SU-DHL-6 (cell line): Measurements from ENCODE around the gene ADD1.

Experiments
- H2AFZ ChIP-seq: fragments of 200-600 bp; sonication (generic); 2 replicates; pipeline ENCODE4 v1.6.1; 2014; ENCODE audit warnings: low read depth, mild to moderate bottlenecking, moderate library complexity, mixed read lengths, antibody characterized with exemption, low read length; ENCODE audit not compliant: severe bottlenecking
- H3F3A ChIP-seq: fragments of 200-600 bp; shearing (Covaris generic); 2 replicates; pipeline ENCODE4 v1.6.0; 2016; ENCODE audit warnings: antibody characterized with exemption, mild to moderate bottlenecking; ENCODE audit not compliant: insufficient read depth
- H3K27ac ChIP-seq: fragments of 200-600 bp; sonication (generic); 2 replicates; pipeline ENCODE4 v1.5.1; 2016; ENCODE audit warnings: low read depth, mild to moderate bottlenecking, low read length, moderate library complexity, mixed read lengths
- H3K27me3 ChIP-seq: fragments of 200-600 bp; sonication (generic), shearing (Covaris generic); 2 replicates; pipeline ENCODE4 v1.6.0; 2014; ENCODE audit warnings: mild to moderate bottlenecking, low read length
- H3K36me3 ChIP-seq: fragments of 200-600 bp; sonication (generic); 2 replicates; pipeline ENCODE4 v1.6.1; 2014; ENCODE audit warnings: mild to moderate bottlenecking, low read length, mixed read lengths
- H3K4me2 ChIP-seq: fragments of 300-600, 200-600 bp; shearing (Covaris generic), sonication (generic); 2 replicates; pipeline ENCODE4 v1.6.0; 2014; ENCODE audit warnings: low read length, low read depth, mild to moderate bottlenecking; ENCODE audit not compliant: poor library complexity, severe bottlenecking
- H3K4me3 ChIP-seq: fragments of 200-600 bp; sonication (generic); 2 replicates; pipeline ENCODE4 v1.5.1; 2014; ENCODE audit warnings: antibody characterized with exemption, low read length, mild to moderate bottlenecking, mixed read lengths; ENCODE audit not compliant: insufficient read depth, poor library complexity, severe bottlenecking
- H3K79me2 ChIP-seq: fragments of 200-600 bp; sonication (generic); 2 replicates; pipeline ENCODE4 v1.6.1; 2014; ENCODE audit warnings: mild to moderate bottlenecking, low read length, moderate library complexity; ENCODE audit not compliant: insufficient read depth
- H3K9ac ChIP-seq: fragments of 200-600 bp; sonication (generic); 2 replicates; pipeline ENCODE4 v1.7.0; 2014; ENCODE audit warnings: mild to moderate bottlenecking, low read length
- H3K9me2 ChIP-seq: fragments of 200-600 bp; sonication (generic); replicated peaks from 2 replicates; pipeline ENCODE4 v1.6.1; 2014; ENCODE audit warnings: low read length; ENCODE audit not compliant: insufficient read depth
- H3K9me3 ChIP-seq: fragments of 200-600 bp; sonication (generic); 2 replicates; pipeline ENCODE4 v1.6.1; 2014; ENCODE audit warnings: low read length, mixed read lengths; ENCODE audit not compliant: insufficient read depth
- H4K20me1 ChIP-seq: fragments of 200-600 bp; sonication (generic); 2 replicates; pipeline ENCODE4 v1.6.1; 2014; ENCODE audit warnings: low read depth, mild to moderate bottlenecking, antibody characterized with exemption, low read length, moderate library complexity, mixed read lengths
- CTCF ChIP-seq: fragments of 200-600 bp; sonication (generic); IDR thresholded peaks from one replicate; pipeline ENCODE4 v1.5.1; 2017; ENCODE audit warnings: antibody characterized with exemption, mild to moderate bottlenecking, low read length, moderate library complexity; ENCODE audit not compliant: insufficient read depth, poor library complexity, severe bottlenecking
- EZH2phosphoT487 ChIP-seq: fragments of 200-600 bp; sonication (generic), shearing (Covaris generic); conservative IDR thresholded peaks from 2 replicates; pipeline ENCODE4 v1.6.1; 2018; ENCODE audit warnings: mild to moderate bottlenecking, antibody characterized with exemption, low read length, moderate library complexity, mixed read lengths

The ADD1 gene

GRCh38 chr4:2886622-2887021 is 43.0 kb downstream of the ADD1 start:
- H3K27me3 ChIP-seq: no peaks in the 10 kb centered on the region
- no peak overlapping the region for H3K9ac ChIP-seq
- H3K4me2 ChIP-seq: no peak overlapping the region
- no peak overlapping the region for H2AFZ ChIP-seq
- H3K9me3 ChIP-seq: no peaks in the 10 kb centered on the region
- no peak overlapping the region for H3K4me3 ChIP-seq
- H4K20me1 ChIP-seq: no peaks in the 10 kb centered on the region
- TF ChIP-seq CTCF (no peak), EZH2phosphoT487 (no peak)
- H3F3A ChIP-seq: no peaks in the 10 kb centered on the region
- no peaks in the 10 kb centered on the region for H3K9me2 ChIP-seq
- no peaks in the 10 kb centered on the region for H3K36me3 ChIP-seq
- no peak overlapping the region for H3K27ac ChIP-seq
- H3K79me2 ChIP-seq: no peaks in the 10 kb centered on the region

GRCh38 chr4:2887343-2887742 is 43.7 kb downstream of the ADD1 start:
- Histone ChIP-seq H3K9ac (no peak overlapping the region), H2AFZ (no peak overlapping the region), H4K20me1 (no peaks in the 10 kb centered on the region), H3K36me3 (no peaks in the 10 kb centered on the region), H3K9me3 (no peaks in the 10 kb centered on the region), H3K9me2 (no peaks in the 10 kb centered on the region), H3K4me2 (no peak overlapping the region), H3K27ac (no peak overlapping the region), H3F3A (no peaks in the 10 kb centered on the region), H3K27me3 (no peaks in the 10 kb centered on the region), H3K4me3 (no peak overlapping the region), H3K79me2 (no peaks in the 10 kb centered on the region)
- TF ChIP-seq CTCF (no peak), EZH2phosphoT487 (no peak)

- Histone ChIP-seq H3K79me2 (no peaks in the 10 kb centered on the region), H3K27me3 (no peaks in the 10 kb centered on the region)
These were observed 45.2 kb downstream of the ADD1 start for GRCh38 chr4:2888886-2889285.

More at GRCh38 chr4:2888886-2889285, 45.2 kb downstream of the ADD1 start:
- TF ChIP-seq CTCF (no peak), EZH2phosphoT487 (no peak)
- Histone ChIP-seq H3F3A (no peaks in the 10 kb centered on the region), H4K20me1 (no peaks in the 10 kb centered on the region), H3K36me3 (no peaks in the 10 kb centered on the region), H3K4me3 (no peak overlapping the region), H3K9me3 (no peaks in the 10 kb centered on the region), H3K9me2 (no peaks in the 10 kb centered on the region), H3K9ac (no peak overlapping the region), H2AFZ (no peak overlapping the region), H3K27ac (no peak overlapping the region), H3K4me2 (no peak overlapping the region)
